ENCODE results near the gene SFTPB.

SFTPB gene

DNA sequence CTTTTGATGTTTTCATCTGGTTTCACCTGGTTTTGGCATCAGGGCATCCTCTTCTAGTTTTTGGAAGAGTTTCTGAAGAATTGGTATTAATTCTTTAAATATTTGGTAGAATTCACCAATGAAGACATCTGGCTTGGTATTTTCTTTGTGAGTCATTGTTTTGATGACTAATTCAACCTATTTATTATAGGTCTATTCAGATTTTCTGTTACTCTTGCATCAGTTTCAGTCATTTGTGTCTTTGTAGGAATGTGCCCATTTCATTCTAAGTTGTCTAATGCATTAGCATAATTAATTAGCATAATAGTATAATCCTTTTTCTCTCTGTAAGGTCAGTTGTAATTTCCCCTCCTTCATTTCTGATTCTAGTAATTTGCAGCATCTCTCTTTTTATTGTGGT is 34.2 kb upstream of the SFTPB start:
- DNase-seq (ENCODE audit: low read depth), result peak; percentile 66

DNA sequence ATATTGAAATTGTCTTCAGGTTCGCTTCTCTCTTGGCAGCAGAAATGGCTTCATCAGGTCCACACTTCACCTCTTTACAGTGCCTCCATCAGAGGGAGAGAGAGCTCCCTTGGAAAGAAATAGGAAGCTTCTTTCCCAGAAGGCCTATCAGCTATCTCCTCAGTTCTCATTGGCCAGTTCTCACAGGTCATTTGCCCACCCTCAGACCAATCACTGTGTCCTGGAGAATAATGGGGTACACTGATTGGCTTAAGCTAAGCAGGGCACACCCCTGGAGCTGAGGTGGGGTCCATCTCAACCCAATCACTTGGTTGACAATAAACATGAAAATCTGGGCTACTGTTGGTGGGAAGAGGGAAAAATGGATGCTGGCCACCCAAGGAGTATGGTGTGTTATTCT is 31.3 kb upstream of the SFTPB start:
- no peak for DNase-seq (ENCODE audit: low read depth)

DNA sequence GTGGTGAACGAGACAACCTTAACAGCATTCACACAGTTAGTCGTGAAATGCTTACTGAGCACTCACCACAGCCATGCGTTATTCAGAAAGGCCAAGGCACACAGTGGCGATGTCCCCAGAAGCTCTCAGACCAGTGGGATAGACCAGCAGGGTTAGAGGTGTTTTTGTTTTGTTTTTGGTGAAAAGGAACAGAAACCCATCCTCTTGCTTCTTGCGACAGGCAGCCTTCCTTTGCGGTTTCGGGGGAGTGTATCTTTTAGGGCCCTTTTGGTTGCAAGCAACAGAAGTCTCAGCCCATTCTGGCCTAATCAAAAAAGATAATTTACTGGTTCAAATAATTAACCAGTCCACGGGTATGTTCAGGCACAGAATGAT is 30.9 kb upstream of the SFTPB start:
- no peak for DNase-seq (ENCODE audit: low read depth)

DNA sequence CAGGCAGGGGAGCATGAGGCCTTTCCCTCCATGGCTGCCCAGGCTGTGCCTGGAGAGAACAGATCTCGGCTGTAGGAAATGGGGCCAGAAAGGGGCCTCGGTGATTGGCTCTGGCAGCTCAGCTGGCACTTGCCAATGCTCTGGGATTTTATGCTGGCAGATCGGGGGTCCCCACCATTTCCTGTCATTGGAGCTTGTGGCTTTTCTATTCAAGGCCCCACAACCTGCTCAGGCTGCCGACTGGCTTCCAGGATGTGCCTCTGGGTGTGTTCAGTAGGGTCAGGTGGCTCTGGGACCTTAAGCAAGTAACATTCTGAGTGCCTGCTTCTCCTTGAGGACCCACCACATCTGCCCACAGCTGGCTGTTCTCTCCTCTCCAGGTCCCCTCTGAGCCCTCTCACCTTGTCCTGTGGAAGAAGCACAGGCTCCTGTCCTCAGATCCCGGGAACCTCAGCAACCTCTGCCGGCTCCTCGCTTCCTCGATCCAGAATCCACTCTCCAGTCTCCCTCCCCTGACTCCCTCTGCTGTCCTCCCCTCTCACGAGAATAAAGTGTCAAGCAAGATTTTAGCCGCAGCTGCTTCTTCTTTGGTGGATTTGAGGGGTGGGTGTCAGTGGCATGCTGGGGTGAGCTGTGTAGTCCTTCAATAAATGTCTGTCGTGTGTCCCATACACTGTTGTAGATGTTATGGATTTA is 30.3 kb upstream of the SFTPB start:
- DNase-seq (ENCODE audit: low read depth), result no peak

DNA sequence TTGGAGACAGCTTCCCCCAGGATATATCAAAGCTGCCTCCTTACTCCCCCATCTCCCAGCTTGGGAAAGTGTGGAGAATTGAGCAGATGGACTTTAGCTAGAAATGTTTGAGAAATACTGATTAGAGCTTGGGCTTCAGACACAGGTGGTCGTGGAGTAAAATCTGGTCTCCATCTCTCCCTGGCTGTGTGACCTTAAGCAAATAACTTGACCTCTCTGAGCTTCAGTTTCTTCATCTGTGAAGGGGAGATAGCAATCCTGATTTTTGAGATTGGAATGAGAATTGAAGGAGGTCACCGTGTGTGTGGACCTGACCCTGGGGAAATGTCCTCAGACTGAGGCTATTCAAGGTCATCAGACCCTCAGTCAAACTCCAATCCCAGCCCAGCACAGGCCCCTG is 29.7 kb upstream of the SFTPB start:
- no peak for DNase-seq (ENCODE audit: low read depth)

DNA sequence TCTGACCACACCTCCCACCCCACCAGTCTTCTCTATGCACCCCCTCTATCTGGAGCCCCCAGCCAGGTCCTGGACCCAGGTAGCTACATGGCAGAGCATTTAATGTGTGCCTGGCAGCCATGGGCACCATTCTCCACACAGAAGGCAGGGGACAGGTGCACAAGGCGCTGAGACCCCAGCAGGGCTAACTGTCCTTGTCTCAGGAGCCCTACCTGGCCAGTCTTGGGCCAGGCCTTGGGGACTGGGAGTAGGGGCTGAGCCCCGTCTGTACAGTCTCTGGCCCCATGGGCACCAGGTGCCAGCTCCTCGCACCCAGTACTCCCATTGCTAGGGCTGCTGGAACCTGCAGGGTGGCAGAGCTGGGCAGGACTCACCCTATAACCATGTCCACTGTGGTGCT is 29.1 kb upstream of the SFTPB start:
- no peak for DNase-seq (ENCODE audit: low read depth)

DNA sequence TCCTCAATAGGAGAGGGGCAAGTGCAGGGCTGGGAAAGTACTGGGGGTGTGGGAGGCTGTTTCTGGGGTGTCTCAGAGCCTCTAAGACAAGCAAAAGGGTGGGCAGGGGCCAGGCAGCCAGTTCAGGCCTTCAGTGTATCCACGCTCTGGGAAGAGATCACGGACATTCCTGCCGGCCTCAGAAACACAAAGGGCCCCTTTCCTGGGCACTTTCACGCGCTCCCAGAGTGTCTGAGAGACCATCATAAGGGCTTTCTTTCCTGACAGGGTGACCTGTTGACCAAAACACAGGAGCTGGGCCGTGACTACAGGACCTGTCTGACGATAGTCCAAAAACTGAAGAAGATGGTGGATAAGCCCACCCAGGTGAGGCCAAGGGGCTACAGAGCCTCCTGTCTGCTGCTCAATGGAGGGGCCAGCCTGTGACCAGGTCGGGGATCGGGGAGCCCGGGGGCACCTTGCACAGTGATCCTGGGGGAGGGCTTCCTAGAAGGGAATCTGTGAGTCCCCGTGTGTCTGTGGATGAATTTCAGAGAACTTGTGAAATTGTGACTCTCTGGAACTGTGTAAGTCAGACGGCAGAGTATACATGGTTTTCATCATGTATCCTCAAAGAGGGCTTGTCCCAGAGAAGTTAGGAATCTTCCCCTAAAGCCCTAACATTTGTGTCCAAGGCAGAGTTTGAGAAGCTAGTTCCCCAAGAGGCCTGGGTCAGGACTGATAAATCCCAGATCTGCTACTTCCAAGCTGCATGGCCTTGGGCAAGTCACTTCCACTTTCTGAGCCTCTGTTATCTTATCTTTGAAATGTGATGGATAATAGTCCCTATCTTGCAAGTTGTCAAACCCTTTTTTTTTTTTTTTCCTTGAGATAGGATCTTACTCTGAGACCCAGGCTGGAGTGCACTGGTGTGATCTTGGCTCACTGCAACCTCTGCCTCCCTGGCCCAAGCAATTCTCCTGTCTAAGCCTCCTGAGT is 28.0 kb upstream of the SFTPB start:
- DNase-seq (ENCODE audit: low read depth), result no peak

DNA sequence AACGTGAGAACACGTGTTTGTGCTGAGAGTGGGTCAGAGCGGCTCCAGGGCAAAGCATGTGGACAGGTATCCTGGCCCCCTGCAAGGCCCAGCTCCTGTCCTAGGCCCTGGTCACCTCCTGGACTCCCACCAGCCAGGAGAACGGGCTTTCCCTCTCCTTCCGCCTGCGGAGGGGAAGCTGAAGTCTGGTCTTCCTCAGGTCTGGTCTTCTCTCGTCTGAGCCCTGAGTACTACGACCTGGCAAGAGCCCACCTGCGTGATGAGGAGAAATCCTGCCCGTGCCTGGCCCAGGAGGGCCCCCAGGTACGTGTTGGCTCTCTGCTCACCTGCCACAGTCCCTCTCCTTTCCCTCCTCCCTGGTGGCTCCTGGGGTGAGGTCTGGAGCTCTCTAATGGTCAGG is 27.1 kb upstream of the SFTPB start:
- no peak for DNase-seq (ENCODE audit: low read depth)

DNA sequence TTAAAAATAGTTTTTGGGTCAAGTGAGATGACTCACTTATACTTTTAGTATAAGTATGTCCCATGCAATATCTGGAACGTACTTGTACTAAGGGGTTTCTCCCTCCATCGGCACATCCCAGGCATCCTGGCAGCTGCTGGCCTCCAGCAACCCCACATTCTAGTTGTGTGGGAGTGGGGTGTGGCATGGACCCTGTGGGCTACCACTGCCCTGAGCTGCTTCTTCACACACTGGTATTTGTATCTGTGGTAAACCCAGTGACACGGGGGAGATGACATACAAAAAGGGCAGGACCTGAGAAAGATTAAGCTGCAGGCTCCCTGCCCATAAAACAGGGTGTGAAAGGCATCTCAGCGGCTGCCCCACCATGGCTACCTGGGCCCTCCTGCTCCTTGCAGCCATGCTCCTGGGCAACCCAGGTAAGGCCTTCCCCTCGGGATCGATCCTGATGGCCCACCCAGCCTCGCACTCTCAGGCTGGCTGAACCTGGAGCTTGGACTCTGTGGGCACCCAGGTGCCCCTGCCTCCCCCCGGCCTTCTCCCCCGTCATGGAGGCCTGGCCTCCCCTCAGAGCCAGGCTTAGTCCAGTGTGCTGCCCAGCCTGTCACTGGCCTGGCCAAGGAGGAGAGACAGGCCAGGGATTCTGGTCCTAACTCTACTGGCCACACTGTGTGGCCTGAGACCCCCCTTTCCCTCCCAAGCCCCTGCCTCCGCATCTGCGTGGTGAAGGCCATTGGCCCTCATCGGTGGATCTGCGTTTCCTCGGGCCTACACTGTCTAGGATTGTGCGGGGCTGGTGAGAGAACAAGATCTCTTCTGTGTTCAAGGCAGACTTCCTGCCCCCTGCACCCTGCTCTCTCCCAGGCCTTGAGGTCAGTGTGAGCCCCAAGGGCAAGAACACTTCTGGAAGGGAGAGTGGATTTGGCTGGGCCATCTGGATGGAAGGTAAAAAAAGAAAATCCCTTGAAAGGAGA is 26.3 kb upstream of the SFTPB start, which contains the start of gene GNLY:
Gene GNLY, plus strand, starts transcription at position 307 of the 974 bp plus-strand sequence. Its CDS starts 61 bp downstream, at position 368.
- no peak for DNase-seq (ENCODE audit: low read depth)

DNA sequence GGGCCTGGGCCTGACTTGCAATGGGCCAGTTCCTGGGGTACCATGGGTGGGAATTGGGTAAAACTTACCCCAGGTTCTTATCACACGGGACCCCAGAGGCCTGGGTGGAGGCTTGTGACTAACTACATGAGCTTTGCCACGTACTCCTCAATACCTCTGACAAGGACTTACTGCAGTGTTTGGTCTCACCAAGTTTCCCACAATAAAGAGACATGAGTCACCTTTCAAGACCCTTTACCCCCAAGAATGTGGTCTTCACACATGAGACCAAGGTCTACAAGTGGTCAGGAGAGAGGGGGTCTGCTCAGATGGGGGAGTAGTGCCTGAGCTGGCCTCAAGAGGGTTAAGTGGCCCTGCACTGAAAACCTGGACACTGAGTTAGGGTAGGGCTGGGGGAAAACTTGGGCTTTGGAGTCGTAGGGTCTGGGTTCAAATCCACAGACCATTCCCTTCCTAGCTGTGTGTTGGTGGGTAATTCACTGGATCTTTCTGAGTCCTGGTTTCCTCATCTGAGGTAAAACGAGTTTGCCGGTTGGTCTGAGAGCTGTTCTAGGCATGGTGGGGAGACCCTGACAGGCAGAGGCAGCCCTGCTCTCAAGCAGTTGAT is 24.1 kb upstream of the SFTPB start:
- DNase-seq (ENCODE audit: low read depth), result no peak

DNA sequence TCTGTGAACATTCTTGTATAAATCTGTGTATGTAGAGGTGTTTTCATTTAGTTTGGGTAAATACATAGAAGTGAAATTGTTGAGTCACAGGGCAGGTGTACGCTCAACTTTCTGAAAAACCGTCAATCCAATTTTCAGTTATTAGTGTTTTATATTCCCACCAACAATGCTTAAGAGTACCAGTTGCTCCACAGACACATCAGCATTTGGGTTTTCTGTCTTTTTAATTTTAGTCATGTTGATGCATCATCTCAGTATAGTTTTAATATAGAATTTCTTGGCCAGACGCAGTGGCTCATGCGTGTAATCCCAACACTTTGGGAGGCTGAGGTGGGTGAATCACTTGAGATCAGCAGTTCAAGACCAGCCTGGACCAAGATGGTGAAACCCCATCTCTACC is 22.9 kb upstream of the SFTPB start:
- DNase-seq (ENCODE audit: low read depth), result no peak

DNA sequence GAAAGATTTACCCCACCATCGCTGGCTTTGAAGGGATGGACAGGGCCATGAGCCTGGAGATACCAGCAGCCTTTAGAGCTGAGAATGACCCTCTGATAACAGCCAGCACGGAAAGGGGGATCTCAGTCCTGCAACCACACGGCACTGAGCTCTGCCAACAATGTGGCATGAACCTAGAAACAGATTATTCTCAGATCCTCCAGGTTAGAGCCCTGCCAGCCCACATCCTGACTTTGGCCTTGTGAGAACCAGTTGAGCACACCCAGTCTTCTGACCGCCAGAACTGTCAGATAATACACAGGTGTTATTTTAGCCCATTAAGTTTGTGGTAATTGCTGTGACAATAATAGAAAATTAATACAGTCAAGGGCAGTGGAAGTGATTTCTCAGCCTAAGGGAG is 16.8 kb upstream of the SFTPB start:
- DNase-seq (ENCODE audit: low read depth), result no peak

DNA sequence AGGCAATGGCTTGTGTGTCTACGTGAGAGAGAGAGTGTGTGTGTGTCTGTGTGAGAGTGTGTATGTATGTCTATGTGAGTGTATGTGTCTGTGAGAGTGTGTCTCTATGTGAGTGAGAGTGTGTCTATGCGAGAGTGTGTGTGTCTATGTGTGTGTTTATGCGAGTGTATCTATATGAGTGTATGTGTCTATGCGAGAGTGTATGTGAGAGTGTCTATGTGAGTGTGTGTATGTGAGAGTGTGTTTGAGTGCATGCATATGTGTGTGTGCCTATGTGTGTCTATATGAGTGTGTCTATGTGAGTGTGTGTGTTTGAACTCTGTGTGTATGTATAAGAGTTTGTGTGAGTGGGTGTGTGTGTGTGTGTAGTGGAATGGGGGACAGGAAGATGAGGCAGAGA is 16.4 kb upstream of the SFTPB start:
- no peak for DNase-seq (ENCODE audit: low read depth)

DNA sequence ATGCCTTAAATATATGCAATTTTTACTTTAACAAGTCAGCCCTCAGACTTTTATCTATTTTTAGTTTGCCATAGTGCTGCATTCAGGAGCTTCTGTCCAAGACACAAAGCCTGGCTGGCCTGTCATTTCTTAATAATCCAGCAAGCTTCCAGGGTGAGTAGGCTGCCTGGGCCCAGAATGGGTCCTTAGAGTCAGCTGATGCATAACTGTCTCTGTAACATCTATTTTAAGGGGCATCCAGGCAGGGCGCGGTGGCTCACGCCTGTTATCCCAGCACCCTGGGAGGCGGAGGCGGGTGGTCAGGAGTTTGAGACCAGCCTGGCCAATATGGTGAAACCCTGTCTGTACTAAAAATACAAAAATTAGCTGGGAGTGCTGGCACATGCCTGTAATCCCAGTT is 14.4 kb upstream of the SFTPB start:
- no peak for DNase-seq (ENCODE audit: low read depth)

DNA sequence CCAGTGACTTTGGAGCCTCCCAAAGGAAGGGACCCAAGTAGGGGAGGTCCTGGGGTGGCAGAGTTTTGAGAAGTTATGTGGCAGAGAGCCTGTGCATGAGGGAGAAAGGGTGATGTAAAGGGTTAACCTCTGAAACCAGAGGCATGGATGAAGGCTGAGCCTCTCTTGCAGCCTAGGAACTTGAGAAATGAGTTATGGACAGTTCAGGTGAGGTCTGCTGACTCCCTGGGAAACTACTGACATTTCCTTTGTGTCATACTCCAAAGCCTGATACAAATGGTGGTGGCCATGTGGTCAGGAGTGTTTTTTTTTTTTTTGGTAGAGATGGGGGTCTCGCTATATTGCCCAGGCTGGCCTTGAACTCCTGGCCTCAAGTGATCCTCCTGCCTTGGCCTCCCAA is 13.8 kb upstream of the SFTPB start:
- no peak for DNase-seq (ENCODE audit: low read depth)

DNA sequence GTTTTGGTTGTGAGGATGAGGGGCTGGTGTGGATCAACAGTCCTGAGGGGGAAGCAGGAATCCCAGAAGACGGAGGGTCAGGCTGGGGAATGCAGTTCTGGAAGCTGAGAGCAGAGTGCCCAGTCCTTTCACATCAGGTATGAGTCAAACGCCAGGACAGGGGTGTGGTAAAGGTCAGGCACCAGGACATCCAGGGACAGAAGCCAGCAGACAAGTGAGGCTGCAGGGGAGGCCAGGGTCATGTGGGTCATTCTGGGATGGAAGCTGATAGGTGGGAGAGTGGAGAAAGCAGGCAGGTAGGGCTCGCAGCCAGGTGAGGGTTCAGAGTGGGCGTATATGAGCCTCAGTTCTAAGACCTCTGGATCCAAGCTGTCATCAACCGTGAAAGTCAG is 13.4 kb upstream of the SFTPB start:
- no peak for DNase-seq (ENCODE audit: low read depth)

DNA sequence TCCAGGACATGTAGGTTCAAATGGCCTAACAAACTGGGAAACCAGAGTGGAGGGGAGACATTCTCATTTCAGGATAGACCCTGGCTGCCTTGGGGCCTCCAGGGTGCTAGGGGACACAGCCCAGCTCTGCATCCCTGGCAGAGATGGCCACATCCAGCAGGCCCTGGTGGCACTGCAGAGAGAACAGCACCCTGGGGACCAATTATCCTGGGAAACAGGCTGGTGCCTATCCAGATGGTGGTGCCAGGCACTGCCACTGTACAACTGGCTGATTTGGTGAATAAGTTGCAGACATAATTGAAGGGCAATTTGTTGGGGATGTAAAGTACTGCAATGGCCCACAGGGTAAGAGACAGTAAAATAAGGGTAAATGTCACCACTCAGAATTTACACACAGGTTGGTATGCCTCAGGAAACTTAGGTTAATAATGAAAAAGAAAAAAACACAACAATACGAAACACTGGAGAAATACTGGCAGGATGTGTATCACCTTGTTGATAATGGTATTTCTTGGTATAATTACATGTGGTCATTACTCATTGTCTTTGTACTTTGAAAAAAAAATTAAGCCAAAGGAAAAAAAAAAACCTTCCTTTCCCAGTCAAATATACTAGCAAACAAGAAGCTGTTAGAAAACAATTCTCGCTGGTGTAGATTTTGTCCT is 12.8 kb upstream of the SFTPB start:
- no peak for DNase-seq (ENCODE audit: low read depth)

DNA sequence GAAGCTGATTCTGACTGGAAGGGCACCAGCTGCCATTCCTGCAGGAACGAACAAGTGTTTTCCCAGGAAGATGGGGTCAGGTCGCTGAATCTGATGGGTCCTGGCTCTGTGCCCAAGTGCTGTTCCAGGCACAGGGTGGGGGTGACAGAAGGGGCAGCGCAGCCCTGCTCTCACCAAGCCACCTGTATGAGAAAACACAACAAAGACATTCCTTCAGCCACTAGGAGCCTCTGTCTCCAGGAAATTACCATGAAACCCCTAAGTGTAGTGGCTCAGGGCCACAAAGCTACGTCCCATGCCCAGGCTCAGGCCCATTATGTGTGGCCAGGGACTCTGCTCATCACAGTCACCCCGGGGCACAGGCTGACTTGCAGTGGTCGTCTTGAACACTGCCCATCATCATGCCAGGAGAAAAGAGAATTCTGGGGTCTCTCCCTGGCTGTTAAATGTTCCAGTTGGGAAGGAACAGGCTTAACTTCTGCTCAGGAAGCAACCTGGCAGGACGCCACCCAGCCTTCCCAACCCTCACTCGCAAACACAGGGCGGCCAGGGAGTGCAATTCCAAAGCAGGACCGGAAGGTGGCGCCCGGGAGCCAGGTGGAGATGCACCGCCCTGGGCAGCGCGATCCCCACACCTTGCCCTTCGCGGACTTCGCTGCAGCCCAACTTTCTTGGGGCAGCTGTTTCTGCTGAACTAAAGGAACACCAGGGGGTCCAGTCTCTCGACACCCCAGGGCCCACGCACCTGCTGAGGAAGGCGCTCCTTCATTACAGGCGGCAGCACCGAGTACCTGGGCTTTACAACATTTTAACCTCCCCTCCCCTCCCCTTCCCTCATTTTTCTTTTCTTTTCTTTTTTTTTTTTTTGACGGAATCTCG is 11.0 kb upstream of the SFTPB start:
- DNase-seq (ENCODE audit: low read depth), result no peak

DNA sequence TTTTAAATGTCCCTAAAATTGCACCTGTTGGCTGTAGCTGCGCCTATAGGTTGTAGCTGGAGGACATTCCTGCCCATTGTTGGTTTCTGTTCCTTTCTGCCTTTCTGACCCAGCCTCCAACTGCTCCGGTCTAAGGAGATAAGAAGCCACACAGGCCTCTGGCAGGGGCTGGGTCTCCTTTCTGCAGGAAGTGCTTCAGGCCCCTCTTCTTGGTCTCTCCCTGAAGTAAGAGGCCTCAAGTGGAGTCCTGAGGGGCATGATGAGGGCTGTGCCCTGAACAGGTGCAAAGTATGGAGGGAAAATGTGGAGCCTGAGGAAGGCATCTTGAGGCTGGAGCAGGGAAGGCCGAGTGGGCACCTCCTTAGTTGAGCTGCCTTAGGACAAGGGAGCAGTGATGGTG is 10.4 kb upstream of the SFTPB start:
- DNase-seq (ENCODE audit: low read depth), result no peak

DNA sequence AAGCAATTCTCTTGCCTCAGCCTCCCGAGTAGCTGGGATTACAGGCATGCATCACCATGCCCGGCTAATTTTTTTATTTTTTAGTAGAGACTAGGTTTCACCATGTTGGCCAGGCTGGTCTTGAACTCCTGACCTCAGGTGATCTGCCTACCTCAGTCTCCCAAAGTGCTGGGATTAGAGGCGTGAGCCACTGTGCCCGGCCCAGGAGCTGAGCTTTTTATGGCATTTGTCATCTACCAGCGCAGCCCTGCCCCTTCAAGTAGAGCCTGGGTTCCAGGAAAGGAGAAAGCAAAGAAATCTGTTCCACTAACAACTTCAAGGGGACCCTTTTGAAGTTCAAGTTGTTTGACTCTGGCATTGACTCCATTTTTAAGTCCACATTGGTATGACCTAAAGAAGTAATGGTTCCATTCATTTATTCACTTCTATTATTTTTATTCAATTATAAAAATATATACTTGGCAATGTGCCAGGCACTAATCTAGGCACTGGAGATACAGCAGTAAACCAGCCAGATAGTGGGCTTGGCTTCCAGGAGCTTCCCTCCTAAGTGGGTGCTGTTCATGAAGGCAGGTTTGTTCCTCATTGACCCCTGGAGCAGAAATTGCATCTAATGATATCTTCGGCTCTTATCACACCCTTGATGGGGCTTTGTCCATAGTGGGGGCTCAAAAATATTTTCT is 8.0 kb upstream of the SFTPB start:
- DNase-seq (ENCODE audit: low read depth), result no peak

Measured in HS-5 (cell line).